Measurements from ENCODE around the gene IQCK.

DNA sequence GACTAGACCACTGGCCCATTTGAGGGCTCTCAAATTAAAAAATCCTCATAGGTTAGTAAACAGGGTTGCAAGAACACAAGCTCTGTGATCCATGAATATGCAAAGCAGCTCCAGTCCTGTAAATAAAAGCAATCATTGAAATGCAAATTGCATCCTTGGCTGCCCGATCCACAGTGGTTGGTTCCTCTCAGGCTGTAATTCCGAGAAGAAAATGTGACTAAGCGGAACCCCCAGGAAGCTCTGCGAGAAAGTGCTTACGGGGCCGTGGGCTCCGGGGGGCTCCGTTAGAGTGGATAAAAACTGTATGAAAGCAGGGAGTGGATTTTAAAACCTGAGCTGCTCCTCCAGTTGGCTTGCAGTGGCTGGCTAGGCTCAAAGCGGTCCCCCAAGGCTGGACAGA lies 164.1 kb downstream of the IQCK start:
- TF ChIP-seq MAZ (IDR thresholded peaks at IDR 0.05; ENCODE audit: borderline replicate concordance, low read depth, low read length) (no peak), SMC3 (IDR thresholded peaks at IDR 0.05) (no peak), POLR2A (IDR thresholded peaks at IDR 0.05; ENCODE audit: low read length) (no peak), CHD4 (IDR thresholded peaks at IDR 0.05; ENCODE audit: borderline replicate concordance) (no peak)
- TF ChIP-seq, protein P1, sequence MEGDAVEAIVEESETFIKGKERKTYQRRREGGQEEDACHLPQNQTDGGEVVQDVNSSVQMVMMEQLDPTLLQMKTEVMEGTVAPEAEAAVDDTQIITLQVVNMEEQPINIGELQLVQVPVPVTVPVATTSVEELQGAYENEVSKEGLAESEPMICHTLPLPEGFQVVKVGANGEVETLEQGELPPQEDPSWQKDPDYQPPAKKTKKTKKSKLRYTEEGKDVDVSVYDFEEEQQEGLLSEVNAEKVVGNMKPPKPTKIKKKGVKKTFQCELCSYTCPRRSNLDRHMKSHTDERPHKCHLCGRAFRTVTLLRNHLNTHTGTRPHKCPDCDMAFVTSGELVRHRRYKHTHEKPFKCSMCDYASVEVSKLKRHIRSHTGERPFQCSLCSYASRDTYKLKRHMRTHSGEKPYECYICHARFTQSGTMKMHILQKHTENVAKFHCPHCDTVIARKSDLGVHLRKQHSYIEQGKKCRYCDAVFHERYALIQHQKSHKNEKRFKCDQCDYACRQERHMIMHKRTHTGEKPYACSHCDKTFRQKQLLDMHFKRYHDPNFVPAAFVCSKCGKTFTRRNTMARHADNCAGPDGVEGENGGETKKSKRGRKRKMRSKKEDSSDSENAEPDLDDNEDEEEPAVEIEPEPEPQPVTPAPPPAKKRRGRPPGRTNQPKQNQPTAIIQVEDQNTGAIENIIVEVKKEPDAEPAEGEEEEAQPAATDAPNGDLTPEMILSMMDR (IDR thresholded peaks at IDR 0.05) = no peak
- TF ChIP-seq, protein P2, sequence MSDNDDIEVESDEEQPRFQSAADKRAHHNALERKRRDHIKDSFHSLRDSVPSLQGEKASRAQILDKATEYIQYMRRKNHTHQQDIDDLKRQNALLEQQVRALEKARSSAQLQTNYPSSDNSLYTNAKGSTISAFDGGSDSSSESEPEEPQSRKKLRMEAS (IDR thresholded peaks at IDR 0.05) = no peak

Measured in A549 (cell line).